Stimulated activated CD4-positive, alpha-beta T cell treated with anti-CD3 and anti-CD28 coated beads, TNF-alpha, amount 100 ng/mL, for 1 hour (primary cell): ENCODE results near the gene RHBDD2.

Experiments
- DNase-seq, 3 donors: peaks; one replicate each; pipeline ENCODE4 v3.0.0-alpha.2; 2020; ENCODE audit warnings: low read depth in 3 of 3, low spot score in 1 of 3

Gene RHBDD2

GRCh38 chr7:75916259-75916658 is 37.4 kb downstream of the RHBDD2 start:
- DNase-seq, result no peak

- DNase-seq, result no peak
Measured at GRCh38 chr7:75916685-75917634, 38.1 kb downstream of the RHBDD2 start.

GRCh38 chr7:75920431-75921161 is 41.8 kb downstream of the RHBDD2 start:
- no peak for DNase-seq

- DNase-seq, result no peak
Measured at GRCh38 chr7:75921479-75921878, 42.6 kb downstream of the RHBDD2 start.

GRCh38 chr7:75922966-75923603 is 44.3 kb downstream of the RHBDD2 start:
- DNase-seq, result no peak

- no peak for DNase-seq
Measured at GRCh38 chr7:75924256-75924655, 45.4 kb downstream of the RHBDD2 start.

GRCh38 chr7:75924889-75925288 is 46.1 kb downstream of the RHBDD2 start:
- DNase-seq, result no peak

- no peak for DNase-seq
Measured at GRCh38 chr7:75925717-75926435, 47.0 kb downstream of the RHBDD2 start.

GRCh38 chr7:75928568-75928914 is 49.7 kb downstream of the RHBDD2 start:
- DNase-seq, result no peak

- no peak for DNase-seq
Measured at GRCh38 chr7:75931680-75932079, 52.8 kb downstream of the RHBDD2 start.

- no peak for DNase-seq
Measured at GRCh38 chr7:75937958-75938786, 59.3 kb downstream of the RHBDD2 start.
